Spleen (tissue), 11 donors: ENCODE data around the gene OGG1. TPM values are rescaled to one million over a fixed set of nuclear protein-coding genes. Genes with fewer than 3 reads are reported as not detected.
A peak's percentile ranks its signal among the peaks of the same experiment; 100 is the strongest.

Experiments used
- DNase-seq: peaks from one replicate; pipeline ENCODE4 v3.0.0-alpha.2; 2020
- H3K27ac ChIP-seq, 8 donors: fragments of 200-600 bp; sonication (generic) in 7 of 8; 1 replicate in 4 of 8; 2 replicates in 4 of 8; pipeline versions ENCODE4 v1.5.0 to v1.8.0; 2016 to 2021; ENCODE audit warnings: inconsistent platforms in 4 of 8, mild to moderate bottlenecking in 4 of 8, moderate library complexity in 1 of 8
- H3K27me3 ChIP-seq, 7 donors: fragments of 200-600 bp; sonication (generic) in 6 of 7; replicated peaks in 1 of 7; 1 replicate in 4 of 7; 2 replicates in 3 of 7; pipeline versions ENCODE4 v1.5.0 to v1.8.0; 2016 to 2021; ENCODE audit warnings: inconsistent platforms in 3 of 7, mild to moderate bottlenecking in 1 of 7
- H3K36me3 ChIP-seq, 6 donors: fragments of 200-600 bp; sonication (generic) in 5 of 6; 1 replicate in 4 of 6; 2 replicates in 2 of 6; pipeline versions ENCODE4 v1.5.0 to v1.8.0; 2016 to 2021; ENCODE audit warnings: inconsistent platforms in 2 of 6
- H3K4me1 ChIP-seq, 6 donors: fragments of 200-600 bp; sonication (generic) in 5 of 6; 1 replicate in 3 of 6; 2 replicates in 3 of 6; pipeline versions ENCODE4 v1.5.0 to v1.8.0; 2016 to 2021; ENCODE audit warnings: inconsistent platforms in 3 of 6
- H3K4me3 ChIP-seq, 8 donors: fragments of 200-600 bp; sonication (generic) in 7 of 8; 1 replicate in 4 of 8; 2 replicates in 4 of 8; pipeline versions ENCODE4 v1.5.0 to v1.8.0; 2016 to 2021; ENCODE audit warnings: inconsistent platforms in 4 of 8, mild to moderate bottlenecking in 4 of 8, moderate library complexity in 2 of 8
- H3K9me3 ChIP-seq, 8 donors: fragments of 200-600 bp; sonication (generic) in 7 of 8; 1 replicate in 4 of 8; 2 replicates in 4 of 8; pipeline versions ENCODE4 v1.5.0 to v1.8.0; 2016 to 2021; ENCODE audit warnings: inconsistent platforms in 4 of 8
- CTCF ChIP-seq, 11 experiments: fragments of 200-600 bp in 7 of 11; fragments of 450-650 bp in 4 of 11; sonication (generic) in 4 of 11; IDR thresholded peaks in 8 of 11; conservative IDR thresholded peaks in 3 of 11; 1 replicate in 7 of 11; 2 replicates in 4 of 11; pipeline versions ENCODE4 v1.4.0 to v1.8.0; 2016 to 2021; ENCODE audit warnings: antibody characterized with exemption in 11 of 11, inconsistent platforms in 4 of 11, mild to moderate bottlenecking in 1 of 11
- POLR2A ChIP-seq, 3 donors: fragments of 450-650 bp; IDR thresholded peaks; one replicate each; pipeline ENCODE4 v1.5.1; 2017; ENCODE audit warnings: antibody characterized with exemption in 3 of 3, mild to moderate bottlenecking in 1 of 3
- POLR2AphosphoS5 ChIP-seq, 3 donors: sonication (generic); formaldehyde crosslinking; IDR thresholded peaks; one replicate each; pipeline ENCODE4 v1.5.1; 2017; ENCODE audit warnings: antibody characterized with exemption in 3 of 3
- WGBS, 5 donors: extraction: QIAGEN DNeasy Blood & Tissue Kit in 3 of 5; methylation state at CpG; one replicate each; pipeline versions ENCODE4 v1.1.5 to v1.1.7; 2013 to 2018; 5-methylcytosine and 5-hydroxymethylcytosine counted together
- intact Hi-C: fragments of 100-400 bp; cut with DNase I; formaldehyde crosslinking; loops from one replicate; pipeline ENCODE4 v1.15.0; 2023; ENCODE audit warnings: low total_unique reads
- polyA plus RNA-seq, 3 donors: library from polyadenylated mRNA; stranded (reverse); fragments of 200-250 nt; gene quantifications; one replicate each; pipeline ENCODE4 v1.2.1, GENCODE V29; 2013
- total RNA-seq, 7 donors: library from RNA; depleted of rRNA in 3 of 7; stranded (reverse); fragments of >200 nt in 3 of 7; fragmentation: NEBNext Ultra II Directional in 4 of 7; extraction: Animal tissue kit (Norgen Biotek cat#: 25700) in 4 of 7; gene quantifications; one replicate each; pipeline versions ENCODE4 v1.1.0 to v1.2.1, GENCODE V29; 2016 to 2021
- donor health status: healthy with polysubstance abuse.
- donor health status: DM: no; HTN: no; CAD: no; lungs with moderate emphysema.
- donor health status: DM: no; HTN: no; CAD: no.
- donor health status: Bipolar disorder and iron deficiency.
- donor health status: healthy.
- donor health status: DM: no; HTN: no; CAD: no.
- donor health status: DM: yes; HTN: yes; CAD: no.

The OGG1 gene
- total and polyA plus RNA-seq, 10 donors: 9.3 to 34.5 (median 26.7) TPM

GRCh38 chr3:9761919-9762318, 12.2 kb downstream of the OGG1 start:
- Histone ChIP-seq H3K4me1 (peaks cover 0 to 14% (median 4%) of the 10 kb centered on the region in 6 donors), H3K36me3 (peaks cover 5 to 90% (median 36%) of the 10 kb centered on the region in 6 donors), H3K27ac (no peak overlapping the region), H3K9me3 (no peaks in the 10 kb centered on the region), H3K27me3 (no peaks in the 10 kb centered on the region), H3K4me3 (no peak overlapping the region)
- intact Hi-C loops: no loop called here
- no peak for TF ChIP-seq POLR2AphosphoS5 (IDR thresholded peaks at IDR 0.05)
- no peak for TF ChIP-seq CTCF (IDR thresholded peaks at IDR 0.05 in 8 of 11, conservative IDR thresholded peaks at IDR 0.05 in 3 of 11)
- TF ChIP-seq POLR2A (IDR thresholded peaks at IDR 0.05): no peak
- 89 to 98% (median 96%) methylated on average over 5 of the region's 5 CpGs for WGBS, 5 donors
- no peak for DNase-seq

GRCh38 chr3:9762871-9763270, 13.1 kb downstream of the OGG1 start:
- intact Hi-C loops: no loop called here
- peaks cover 0 to 80% (median 28%) of the 10 kb centered on the region in 6 donors for H3K36me3 ChIP-seq
- H3K27ac ChIP-seq: no peak overlapping the region
- peaks cover 0 to 23% (median 14%) of the 10 kb centered on the region in 6 donors for H3K4me1 ChIP-seq
- TF ChIP-seq POLR2AphosphoS5 (IDR thresholded peaks at IDR 0.05) (no peak), POLR2A (IDR thresholded peaks at IDR 0.05) (no peak), CTCF (IDR thresholded peaks at IDR 0.05 in 8 of 11, conservative IDR thresholded peaks at IDR 0.05 in 3 of 11) (no peak)
- DNase-seq: no peak
- no peak overlapping the region for H3K4me3 ChIP-seq
- WGBS, 5 donors: 92 to 97% (median 93%) methylated on average over 7 to 8 of the region's 8 CpGs
- H3K9me3 ChIP-seq: no peaks in the 10 kb centered on the region
- H3K27me3 ChIP-seq: no peaks in the 10 kb centered on the region

DNA sequence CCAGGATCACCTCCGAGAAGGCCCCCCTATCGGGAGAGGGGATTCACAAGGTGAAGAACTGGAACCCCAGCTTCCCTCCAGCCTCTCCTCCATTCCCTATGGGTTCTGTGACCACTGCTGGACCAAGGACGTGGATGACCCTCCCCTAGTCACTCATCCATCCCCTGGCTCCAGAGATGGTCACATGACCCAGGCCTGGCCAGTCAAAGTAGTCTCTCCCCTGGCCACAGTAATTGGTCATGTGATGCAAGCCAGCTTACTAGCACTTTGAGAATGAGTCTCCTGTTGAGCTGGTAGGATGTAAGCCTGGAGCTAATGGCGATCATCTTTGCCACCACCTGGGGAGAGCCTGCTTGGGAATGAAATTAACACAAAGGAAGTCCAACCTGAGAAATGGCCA, 16.1 kb downstream of the OGG1 start:
- Histone ChIP-seq H3K9me3 (no peaks in the 10 kb centered on the region), H3K27ac (no peak overlapping the region), H3K4me1 (peaks cover 6 to 53% (median 42%) of the 10 kb centered on the region in 6 donors), H3K4me3 (no peak overlapping the region), H3K36me3 (peaks cover 0 to 51% (median 4%) of the 10 kb centered on the region in 6 donors), H3K27me3 (peaks cover 0 to 11% (median 0%) of the 10 kb centered on the region in 7 donors)
- intact Hi-C loops: no loop called here
- WGBS, 5 donors: 90 to 100% (median 93%) methylated on average over 2 to 4 of the region's 4 CpGs
- TF ChIP-seq POLR2AphosphoS5 (IDR thresholded peaks at IDR 0.05) (no peak), CTCF (IDR thresholded peaks at IDR 0.05 in 8 of 11, conservative IDR thresholded peaks at IDR 0.05 in 3 of 11) (no peak), POLR2A (IDR thresholded peaks at IDR 0.05) (no peak)
- no peak for DNase-seq

- intact Hi-C loops: no loop called here
- peak overlapping the region in 5 of 8 donors; percentile 36 to 85 (median 57) for H3K27ac ChIP-seq
- no peak for DNase-seq
- H3K9me3 ChIP-seq: no peaks in the 10 kb centered on the region
- H3K27me3 ChIP-seq: peaks cover 0 to 11% (median 0%) of the 10 kb centered on the region in 7 donors
- H3K36me3 ChIP-seq: peaks cover 0 to 35% (median 0%) of the 10 kb centered on the region in 6 donors
- peaks cover 6 to 56% (median 44%) of the 10 kb centered on the region in 6 donors for H3K4me1 ChIP-seq
- WGBS, 5 donors: 59 to 80% (median 62%) methylated on average over 6 to 7 of the region's 7 CpGs
- no peak overlapping the region for H3K4me3 ChIP-seq
- no peak for TF ChIP-seq POLR2A (IDR thresholded peaks at IDR 0.05)
- TF ChIP-seq POLR2AphosphoS5 (IDR thresholded peaks at IDR 0.05): peak; percentile 21 to 45 (median 35)
Measured at GRCh38 chr3:9767418-9767817, 17.7 kb downstream of the OGG1 start.
